Ascending aorta (tissue), 2 donors: ENCODE measurements around the gene EIF4H. TPM values are rescaled to one million over a fixed set of nuclear protein-coding genes. Genes with fewer than 3 reads are reported as not detected.

Experiments used
- DNase-seq, 2 donors: peaks; one replicate each; pipeline ENCODE4 v3.0.0-alpha.2; 2019; ENCODE audit warnings: low spot score in 2 of 2
- H3K27ac ChIP-seq, 2 donors: fragments of 200-600 bp; sonication (generic); one replicate each; pipeline ENCODE4 v1.5.1; 2016 to 2017; ENCODE audit warnings: mild to moderate bottlenecking in 1 of 2
- H3K27me3 ChIP-seq: fragments of 200-600 bp; sonication (generic); one replicate; pipeline ENCODE4 v1.5.1; 2017
- H3K36me3 ChIP-seq, 2 donors: fragments of 200-600 bp; sonication (generic); one replicate each; pipeline ENCODE4 v1.5.1; 2016
- H3K4me1 ChIP-seq, 2 donors: fragments of 200-600 bp; sonication (generic); one replicate each; pipeline ENCODE4 v1.5.1; 2016 to 2017; ENCODE audit warnings: mild to moderate bottlenecking in 1 of 2
- H3K4me3 ChIP-seq, 2 donors: fragments of 200-600 bp; sonication (generic); one replicate each; pipeline ENCODE4 v1.5.1; 2016 to 2017; ENCODE audit warnings: mild to moderate bottlenecking in 1 of 2
- H3K9me3 ChIP-seq, 2 donors: fragments of 200-600 bp; sonication (generic); one replicate each; pipeline ENCODE4 v1.5.1; 2016
- intact Hi-C: fragments of 100-400 bp; cut with DNase I; formaldehyde crosslinking; loops from one replicate; pipeline ENCODE4 v1.15.1; 2023
- total RNA-seq: library from RNA; depleted of rRNA; stranded (reverse); fragments of >200 nt; gene quantifications from one replicate; pipeline ENCODE4 v1.1.0, GENCODE V29; 2016
- TF ChIP-seq, protein P1 (sequence below), 3 experiments: fragments of 200-600 bp in 2 of 3; fragments of 450-650 bp in 1 of 3; sonication (generic) in 2 of 3; IDR thresholded peaks; one replicate each; pipeline ENCODE4 v1.5.1; 2016 to 2019; ENCODE audit warnings: antibody characterized with exemption in 3 of 3, mild to moderate bottlenecking in 1 of 3, moderate library complexity in 1 of 3

EIF4H gene
- total RNA-seq: 150 TPM

GRCh38 chr7:74173866-74174605 is at the start of gene EIF4H:
Gene EIF4H (plus strand): TSS chr7:74174356. CDS start chr7:74174384, 28 bp downstream.
- no peaks in the 10 kb centered on the region for H3K27me3 ChIP-seq
- DNase-seq: peak; percentile 77 to 97
- intact Hi-C loops: loop anchor here (2.0 kb wide), 2 partner anchors 89 to 105 kb away; no protein-coding TSS in a partner anchor
- peak within 1 kb of the TSS; percentile 87 to 90 for H3K27ac ChIP-seq
- peaks cover 17 to 46% of the 10 kb centered on the region in 2 donors for H3K4me1 ChIP-seq
- TF ChIP-seq, protein P1, sequence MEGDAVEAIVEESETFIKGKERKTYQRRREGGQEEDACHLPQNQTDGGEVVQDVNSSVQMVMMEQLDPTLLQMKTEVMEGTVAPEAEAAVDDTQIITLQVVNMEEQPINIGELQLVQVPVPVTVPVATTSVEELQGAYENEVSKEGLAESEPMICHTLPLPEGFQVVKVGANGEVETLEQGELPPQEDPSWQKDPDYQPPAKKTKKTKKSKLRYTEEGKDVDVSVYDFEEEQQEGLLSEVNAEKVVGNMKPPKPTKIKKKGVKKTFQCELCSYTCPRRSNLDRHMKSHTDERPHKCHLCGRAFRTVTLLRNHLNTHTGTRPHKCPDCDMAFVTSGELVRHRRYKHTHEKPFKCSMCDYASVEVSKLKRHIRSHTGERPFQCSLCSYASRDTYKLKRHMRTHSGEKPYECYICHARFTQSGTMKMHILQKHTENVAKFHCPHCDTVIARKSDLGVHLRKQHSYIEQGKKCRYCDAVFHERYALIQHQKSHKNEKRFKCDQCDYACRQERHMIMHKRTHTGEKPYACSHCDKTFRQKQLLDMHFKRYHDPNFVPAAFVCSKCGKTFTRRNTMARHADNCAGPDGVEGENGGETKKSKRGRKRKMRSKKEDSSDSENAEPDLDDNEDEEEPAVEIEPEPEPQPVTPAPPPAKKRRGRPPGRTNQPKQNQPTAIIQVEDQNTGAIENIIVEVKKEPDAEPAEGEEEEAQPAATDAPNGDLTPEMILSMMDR (IDR thresholded peaks at IDR 0.05): no peak
- H3K9me3 ChIP-seq: no peaks in the 10 kb centered on the region
- H3K36me3 ChIP-seq: peaks cover 0 to 18% of the 10 kb centered on the region in 2 donors
- peak within 1 kb of the TSS; percentile 70 to 99 for H3K4me3 ChIP-seq

GRCh38 chr7:74126220-74126880 is 47.8 kb upstream of the EIF4H start:
- intact Hi-C loops: no loop called here
- Histone ChIP-seq H3K27me3 (no peaks in the 10 kb centered on the region), H3K27ac (no peak overlapping the region), H3K4me3 (no peak overlapping the region), H3K9me3 (no peaks in the 10 kb centered on the region), H3K4me1 (no peaks in the 10 kb centered on the region), H3K36me3 (peaks cover 3 to 6% of the 10 kb centered on the region in 2 donors)
- TF ChIP-seq, protein P1 (IDR thresholded peaks at IDR 0.05): no peak
- no peak for DNase-seq

DNA sequence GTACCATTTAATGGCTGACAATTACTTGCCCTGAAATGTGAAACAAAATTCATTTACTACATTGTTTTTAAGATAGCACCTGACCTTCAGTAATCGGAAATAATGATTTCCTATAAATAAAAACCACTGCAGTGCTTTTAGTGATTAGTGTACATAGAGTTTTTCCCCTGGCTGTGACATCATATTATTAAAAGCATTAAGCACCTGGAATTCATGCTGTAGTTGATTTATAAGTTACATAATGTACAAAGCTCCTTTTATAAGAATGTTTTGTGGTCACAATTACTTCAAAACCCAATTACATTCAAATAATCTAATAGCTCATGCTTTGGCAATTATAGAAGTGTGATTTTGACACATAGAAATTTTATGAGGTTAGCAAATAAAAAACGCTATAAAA is 44.3 kb upstream of the EIF4H start:
- no peaks in the 10 kb centered on the region for H3K36me3 ChIP-seq
- DNase-seq: no peak
- H3K4me1 ChIP-seq: no peaks in the 10 kb centered on the region
- no peak overlapping the region for H3K27ac ChIP-seq
- no peak overlapping the region for H3K4me3 ChIP-seq
- H3K9me3 ChIP-seq: no peaks in the 10 kb centered on the region
- TF ChIP-seq, protein P1 (IDR thresholded peaks at IDR 0.05): no peak
- no peaks in the 10 kb centered on the region for H3K27me3 ChIP-seq
- intact Hi-C loops: no loop called here

GRCh38 chr7:74130518-74130917 is 43.6 kb upstream of the EIF4H start:
- TF ChIP-seq, protein P1 (IDR thresholded peaks at IDR 0.05): no peak
- Histone ChIP-seq H3K4me1 (no peaks in the 10 kb centered on the region), H3K27me3 (no peaks in the 10 kb centered on the region), H3K9me3 (no peaks in the 10 kb centered on the region), H3K4me3 (no peak overlapping the region), H3K36me3 (no peaks in the 10 kb centered on the region), H3K27ac (no peak overlapping the region)
- no peak for DNase-seq
- intact Hi-C loops: no loop called here

DNA sequence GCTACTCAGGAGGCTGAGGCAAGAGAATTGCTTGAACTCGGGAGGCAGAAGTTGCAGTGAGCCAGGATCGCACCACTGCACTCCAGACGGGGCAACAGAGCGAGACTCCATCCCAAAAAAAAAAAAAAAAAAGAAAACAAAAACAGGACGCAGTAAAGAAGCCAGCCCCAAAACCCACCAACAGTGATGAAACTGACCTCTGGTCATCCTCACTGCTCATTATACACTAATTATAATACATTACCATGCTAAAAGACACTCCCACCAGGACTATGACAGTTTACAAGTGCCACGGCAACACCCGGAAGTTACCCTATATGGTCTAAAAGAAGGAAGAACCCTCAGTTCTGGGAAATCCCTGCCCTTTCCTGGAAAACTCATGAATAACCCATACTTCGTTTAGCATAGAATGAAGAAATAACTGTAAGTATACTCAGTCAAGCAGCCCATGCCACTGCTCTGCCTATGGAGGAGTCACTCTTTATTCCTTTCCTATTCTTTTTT is 40.0 kb upstream of the EIF4H start:
- H3K27ac ChIP-seq: no peak overlapping the region
- H3K4me3 ChIP-seq: no peak overlapping the region
- no peaks in the 10 kb centered on the region for H3K4me1 ChIP-seq
- TF ChIP-seq, protein P1 (IDR thresholded peaks at IDR 0.05): no peak
- no peak for DNase-seq
- H3K27me3 ChIP-seq: no peaks in the 10 kb centered on the region
- intact Hi-C loops: no loop called here
- H3K36me3 ChIP-seq: no peaks in the 10 kb centered on the region
- H3K9me3 ChIP-seq: no peaks in the 10 kb centered on the region
